Activated CD8-positive, alpha-beta memory T cell treated with anti-CD3 and anti-CD28 coated beads, Interleukin-2, amount 50 U/mL, for 48 hours (primary cell): ENCODE data around the gene RAB29.
"Not testable (repeated sequence)": the region's sequence is repeated elsewhere in the genome, so short reads cannot be mapped to it uniquely, and the experiment has no call there.

ENCODE experiments used
- DNase-seq: peaks from one replicate; pipeline ENCODE4 v3.0.0-alpha.2; 2020

Gene RAB29

DNA sequence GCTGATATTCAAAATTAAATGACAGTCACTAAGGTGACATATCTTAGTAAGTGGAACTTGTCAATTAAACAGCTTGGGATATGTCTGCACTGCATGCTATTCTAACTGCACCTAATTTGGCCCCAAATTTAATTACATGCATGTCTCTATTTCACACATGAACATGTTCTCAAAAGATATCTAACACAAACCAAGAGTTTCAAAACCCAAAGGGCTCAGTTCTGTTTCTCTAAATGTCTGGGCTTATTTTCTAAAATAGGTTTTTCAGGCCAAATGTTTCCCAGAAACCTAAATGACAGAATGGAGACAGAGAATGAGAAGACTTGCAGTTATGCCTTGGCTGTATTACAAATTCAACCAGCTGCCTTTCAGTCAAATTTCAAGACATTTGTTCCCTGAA lies 11.3 kb downstream of the RAB29 start:
- DNase-seq = no peak

DNA sequence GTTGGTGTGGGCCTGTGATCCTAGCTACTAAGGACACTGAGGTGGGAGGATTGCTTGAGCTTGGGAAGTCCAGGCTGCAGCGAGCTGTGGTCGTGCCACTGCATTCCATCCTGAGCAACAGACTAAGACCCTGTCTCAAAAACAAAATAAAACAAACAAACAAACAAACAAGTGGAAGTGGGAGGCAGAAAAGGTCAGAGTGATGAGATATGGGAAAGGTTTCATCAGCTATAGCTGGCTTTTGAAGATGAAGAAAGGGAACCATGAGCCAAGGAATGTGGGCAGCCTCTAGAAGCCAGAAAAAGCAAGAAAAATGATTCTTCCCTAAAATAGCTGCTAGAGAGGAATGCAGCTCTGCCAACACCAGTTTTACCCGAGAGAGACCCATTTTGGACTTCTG lies 14.7 kb downstream of the RAB29 start:
- DNase-seq = no peak

DNA sequence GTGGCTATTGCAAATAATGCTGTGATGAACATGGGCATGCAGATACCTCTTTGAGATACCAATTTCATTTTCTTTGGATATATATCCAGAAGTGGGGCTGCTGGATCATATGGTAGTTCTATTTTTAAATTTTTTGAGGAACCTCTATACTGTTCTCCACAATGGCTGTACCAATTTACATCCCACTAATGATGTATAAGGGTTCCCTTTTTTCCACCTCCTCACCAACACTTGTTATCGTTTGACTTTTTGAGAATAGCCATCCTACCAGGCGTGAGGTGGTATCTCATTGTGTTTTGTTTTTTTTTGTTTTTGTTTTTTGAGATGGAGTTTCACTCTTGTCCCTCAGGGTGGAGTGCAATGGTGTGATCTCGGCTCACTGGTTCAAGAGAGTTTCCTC lies 18.7 kb downstream of the RAB29 start:
- DNase-seq = no peak

DNA sequence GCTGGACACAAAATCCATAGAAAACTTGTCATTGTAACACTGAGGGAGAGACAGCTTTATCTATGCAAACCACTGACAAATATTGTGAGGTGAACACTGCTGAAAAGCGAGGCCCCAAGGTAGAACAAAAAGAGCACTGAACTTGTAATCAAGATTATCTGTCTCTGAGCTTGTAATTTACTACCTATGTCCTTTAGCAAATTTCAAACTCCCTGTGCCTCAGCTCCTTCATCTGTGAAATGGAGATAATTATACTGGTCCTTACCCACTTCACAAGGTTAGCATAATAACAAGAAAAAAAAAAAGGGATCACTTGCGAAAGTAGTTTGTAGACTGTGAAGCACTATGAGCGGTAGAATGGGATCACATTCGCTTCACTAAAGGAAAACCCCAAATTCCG lies 20.4 kb downstream of the RAB29 start:
- no peak for DNase-seq

DNA sequence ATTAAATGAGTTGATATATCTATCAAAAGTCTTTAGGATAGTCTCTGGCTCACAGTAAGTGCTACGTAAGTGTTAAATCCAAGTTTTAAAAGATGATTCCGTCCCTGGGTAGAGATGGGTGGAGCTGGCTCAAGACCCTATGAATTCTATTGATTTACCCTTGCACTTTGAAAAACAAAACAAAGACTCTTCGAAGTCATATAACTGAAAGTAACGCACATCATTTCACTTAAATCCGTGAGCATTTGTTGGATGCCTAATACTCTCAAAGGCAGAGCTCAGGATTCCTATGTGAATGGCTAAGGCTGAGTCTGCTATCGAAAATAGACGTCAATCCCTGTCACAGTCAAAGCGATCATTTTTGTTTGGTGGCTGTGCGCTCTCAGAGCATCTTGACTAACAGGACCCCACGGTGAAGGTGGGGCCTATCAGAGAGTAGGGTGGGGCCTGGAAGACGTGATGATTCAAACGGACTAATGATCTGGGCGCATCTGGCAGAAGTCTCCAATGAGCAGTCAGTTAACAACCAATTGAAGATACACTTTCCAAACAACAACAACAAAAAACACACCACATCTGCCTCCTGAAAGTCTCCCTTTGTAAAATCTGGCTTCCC lies 24.1 kb downstream of the RAB29 start:
- DNase-seq = no peak

DNA sequence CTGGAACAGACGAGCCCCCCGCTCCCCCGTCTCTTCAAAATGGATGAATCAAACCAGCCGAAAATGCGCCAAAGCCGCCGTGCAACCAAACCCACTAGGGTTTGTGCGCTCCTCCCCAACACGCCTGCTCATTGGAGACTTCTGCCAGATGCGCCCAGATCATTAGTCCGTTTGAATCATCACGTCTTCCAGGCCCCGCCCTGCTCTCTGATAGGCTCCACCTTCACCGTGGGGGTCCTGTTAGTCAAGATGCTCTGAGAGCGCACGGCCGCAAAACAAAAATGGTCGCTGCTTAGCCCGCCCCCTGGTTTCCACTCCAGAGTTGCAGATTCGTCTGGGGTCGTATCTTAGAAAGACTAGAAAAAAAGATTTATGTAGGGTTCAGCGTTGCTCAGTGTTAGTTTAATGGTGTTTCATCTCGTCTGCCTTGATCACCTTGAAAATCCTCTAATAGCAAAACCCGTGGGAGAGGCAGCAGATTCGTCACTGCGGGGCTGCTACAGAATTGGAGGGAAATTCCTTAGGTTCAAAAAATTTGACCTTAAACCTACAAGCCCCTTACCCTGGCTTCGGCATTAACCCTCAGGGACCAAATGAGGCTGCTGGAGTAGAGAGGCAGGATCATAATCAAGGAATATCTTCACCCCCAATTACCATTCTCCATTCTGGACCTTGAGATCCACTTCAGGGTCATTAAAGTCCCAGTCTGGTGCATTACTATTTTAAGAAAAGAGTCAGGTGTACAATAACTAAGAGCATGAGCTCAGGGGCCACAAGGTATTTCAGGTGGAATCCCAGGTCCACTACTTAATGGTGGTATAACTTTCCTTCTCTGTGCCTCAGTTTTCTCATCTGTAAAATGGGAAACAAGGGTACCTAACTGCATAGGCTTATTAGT lies 24.9 kb downstream of the RAB29 start, which contains the start of gene NUCKS1:
TSS of gene NUCKS1 (minus strand) at position 45 of the 898 bp plus-strand sequence. CDS start 209 bp downstream, outside the sequence.
- peak; percentile 92 for DNase-seq

DNA sequence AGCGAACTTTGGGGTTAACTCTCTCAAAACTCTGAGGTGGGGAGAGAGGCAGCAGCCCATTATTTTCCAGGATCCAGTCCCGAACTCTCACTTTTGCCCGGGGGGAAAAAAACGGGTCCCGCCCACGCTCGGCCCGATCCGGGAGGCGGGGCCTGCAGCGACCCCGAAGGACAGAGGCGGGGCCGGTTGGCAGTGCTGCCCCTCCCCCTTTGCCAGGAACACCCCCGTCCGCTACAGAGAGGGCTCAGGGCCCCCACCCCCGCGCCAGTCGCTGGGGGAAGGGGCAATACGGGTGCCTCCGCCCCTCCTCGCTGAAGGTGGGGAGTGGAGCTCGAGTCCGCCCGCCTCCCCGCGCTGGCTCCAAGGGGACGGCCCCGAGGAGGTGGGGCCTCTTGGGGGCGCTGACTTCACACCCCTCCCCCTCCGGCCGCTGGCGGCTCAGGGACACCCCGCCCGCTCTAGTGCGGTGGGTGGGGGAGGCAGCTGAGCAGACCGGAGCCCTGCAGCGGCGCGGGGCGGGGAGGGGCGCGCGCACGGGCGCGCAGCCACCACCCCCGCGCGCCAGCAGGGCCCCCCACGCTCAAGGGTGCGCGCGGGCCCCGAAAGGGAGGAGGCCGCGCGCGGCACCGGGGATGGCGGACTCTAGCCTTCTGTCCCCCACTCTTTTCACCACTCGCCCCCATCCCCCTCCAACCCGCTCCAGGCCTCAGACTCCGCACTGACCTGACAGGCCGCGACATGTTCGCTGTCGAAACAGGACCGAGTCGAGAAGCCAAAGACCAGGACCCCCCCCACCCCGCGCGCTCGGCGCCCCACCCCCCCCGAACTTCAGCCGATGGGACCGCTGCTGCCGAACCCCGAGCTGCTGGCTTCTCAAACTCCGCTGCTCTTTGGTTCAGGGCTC lies 25.8 kb downstream of the RAB29 start:
- DNase-seq = peak; percentile 97

DNA sequence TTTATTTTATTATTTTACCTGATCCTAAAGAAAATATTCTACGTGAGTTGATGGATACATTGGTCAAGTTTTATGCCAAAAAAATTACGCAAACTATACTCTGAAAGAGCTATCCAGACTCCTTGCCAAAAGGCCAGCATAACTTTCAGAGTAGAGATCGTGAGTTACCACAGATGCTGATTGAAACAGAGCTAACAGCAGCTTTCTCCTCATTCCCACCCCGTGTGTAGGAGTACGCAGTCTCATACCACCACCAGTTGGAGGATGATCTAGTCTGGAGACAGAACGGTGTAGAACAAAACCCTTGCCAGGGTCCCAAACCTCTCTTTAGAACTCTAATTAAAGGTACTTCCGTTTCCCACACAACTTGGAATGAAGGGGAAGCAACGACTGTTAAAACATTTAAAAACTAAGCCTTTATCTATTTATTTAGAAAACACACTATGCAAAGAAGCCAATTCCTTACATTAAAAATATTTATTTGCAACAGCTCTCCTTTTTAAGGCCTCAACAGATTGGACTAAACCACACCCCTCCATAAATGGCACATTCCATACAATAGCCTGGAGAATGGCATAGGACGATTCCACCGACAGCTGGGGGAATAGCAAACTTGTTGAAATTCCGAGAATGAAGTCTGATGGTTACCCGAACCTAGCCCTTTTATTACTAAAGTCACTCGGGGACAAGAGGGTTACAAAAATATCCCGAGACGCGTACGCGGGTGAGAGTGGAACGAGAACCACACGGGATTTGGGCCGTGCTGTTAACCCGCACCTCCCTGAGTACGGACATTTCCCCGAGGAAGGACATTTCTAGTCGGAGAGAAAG lies 26.7 kb downstream of the RAB29 start:
- DNase-seq = peak; percentile 65

DNA sequence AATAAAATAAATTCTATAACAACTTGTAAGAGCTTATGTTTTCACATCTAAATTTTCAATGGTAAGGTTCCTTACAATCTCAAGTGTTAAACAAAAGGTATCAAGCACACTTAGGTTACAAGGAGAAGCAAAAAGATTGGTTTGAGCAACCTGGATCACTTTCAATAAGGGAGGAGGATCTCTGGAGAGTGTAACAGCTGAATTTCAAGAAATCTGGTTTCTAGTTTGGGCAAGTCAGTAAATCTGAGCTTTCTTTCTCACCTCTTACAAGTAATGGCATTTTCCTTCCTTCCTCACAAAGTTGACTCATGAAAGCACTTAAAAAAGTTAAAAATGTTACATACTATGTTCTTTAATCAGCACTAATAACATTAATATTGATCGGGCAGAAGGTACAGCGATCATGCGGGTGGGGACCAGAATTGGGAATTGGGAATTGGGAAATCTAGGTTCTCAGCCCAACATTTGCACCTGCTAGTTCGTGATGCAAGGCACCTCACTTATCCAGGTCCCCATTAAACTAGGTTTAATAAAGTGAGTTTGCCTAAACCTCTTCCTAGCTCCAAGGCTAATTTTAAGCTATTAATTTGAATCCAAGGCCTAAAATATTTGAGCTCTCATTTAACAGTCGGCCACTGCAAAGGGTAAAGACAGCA lies 28.4 kb downstream of the RAB29 start:
- no peak for DNase-seq

DNA sequence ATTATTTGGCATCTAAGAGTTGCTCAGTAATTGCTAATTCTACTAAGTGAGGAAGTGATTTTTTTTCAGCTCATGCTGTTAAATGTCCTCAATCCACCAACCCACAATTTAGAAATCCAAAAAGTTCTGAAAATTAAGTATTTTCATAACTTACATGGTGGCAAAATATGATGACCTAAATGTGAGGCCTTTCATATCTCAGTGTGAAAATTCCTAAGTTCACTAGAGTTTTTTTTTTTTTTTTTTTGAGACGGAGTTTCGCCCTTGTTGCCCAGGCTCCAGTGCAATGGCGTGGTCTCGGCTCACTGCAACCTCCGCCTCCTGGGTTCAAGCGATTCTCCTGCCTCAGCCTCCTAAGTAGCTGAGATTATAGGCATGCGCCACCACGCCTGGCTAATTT lies 30.9 kb downstream of the RAB29 start:
- DNase-seq = no peak

DNA sequence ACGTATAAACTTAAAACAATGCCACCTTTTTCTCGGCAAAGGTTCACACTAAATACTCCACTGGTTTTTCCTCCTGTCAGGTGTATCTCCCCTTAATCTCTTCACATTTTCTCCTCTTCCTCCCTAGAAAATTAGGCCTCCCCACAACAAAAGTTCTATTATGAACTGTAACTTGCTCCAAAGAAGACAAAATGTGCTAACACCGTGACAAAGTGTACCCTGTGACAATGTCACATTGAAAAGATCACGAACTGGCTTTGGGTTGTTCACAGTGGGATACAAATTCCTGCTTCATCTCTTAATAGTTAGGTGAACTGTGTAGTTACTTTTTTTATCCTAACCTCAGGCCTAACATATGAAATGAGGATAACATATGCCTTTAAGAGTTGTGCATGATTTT lies 31.3 kb downstream of the RAB29 start:
- no peak for DNase-seq

DNA sequence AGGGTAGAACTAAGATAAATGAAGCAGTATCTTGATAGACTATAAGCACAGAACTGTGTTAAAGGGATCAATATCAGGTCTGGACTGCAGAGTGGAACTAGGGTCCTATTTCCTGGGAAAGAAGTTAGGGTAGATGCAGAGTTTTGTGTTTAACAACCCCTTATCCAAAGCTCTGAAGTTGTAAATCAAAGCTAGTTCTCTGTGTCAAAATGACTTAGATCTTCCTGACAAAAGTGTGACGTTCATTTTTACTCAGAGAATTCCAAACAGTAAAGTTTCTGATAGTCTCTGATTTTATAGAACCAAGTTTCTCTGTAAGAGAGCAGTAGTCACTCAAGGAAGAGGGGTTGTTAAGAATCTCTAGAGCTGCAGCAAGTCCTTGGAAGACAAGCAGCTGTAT lies 33.6 kb downstream of the RAB29 start:
- no peak for DNase-seq

DNA sequence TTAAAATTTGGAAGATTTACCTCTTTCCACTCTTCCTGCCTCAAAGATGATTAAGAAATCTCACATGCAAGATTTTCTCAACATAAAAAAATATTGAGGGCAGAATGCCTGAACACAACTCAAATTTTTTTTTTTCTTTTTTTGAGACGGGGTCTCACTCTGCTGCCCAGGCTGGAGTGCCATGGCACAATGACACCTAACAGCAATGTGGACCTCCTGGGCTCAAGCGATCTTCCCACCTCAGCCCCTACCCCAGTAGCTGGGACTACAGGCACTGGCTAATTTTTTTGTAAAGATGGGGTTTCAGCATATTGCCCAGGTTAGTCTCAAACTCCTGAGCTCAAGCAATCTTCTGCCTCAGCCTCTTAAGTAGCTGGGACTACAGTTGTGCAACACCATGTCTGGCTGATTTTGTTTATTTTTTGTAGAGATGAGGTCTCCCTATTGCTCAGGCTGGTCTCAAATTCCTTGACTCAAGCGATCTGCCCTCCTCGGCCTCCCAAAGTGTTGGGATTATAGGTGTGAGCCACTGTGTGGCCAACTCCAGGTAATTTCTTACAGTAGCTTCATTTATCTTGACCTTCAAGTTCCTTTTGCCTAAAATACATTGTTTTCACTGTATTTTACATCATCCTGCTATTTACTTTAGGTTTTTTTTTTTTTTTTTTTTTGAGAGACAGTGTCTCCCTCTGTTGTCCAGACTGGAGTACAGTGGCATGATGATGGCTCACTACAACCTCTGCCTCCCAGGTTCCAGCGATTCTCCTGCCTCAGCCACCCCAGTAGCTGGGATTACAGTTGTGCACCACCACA lies 35.7 kb downstream of the RAB29 start:
- DNase-seq = no peak

DNA sequence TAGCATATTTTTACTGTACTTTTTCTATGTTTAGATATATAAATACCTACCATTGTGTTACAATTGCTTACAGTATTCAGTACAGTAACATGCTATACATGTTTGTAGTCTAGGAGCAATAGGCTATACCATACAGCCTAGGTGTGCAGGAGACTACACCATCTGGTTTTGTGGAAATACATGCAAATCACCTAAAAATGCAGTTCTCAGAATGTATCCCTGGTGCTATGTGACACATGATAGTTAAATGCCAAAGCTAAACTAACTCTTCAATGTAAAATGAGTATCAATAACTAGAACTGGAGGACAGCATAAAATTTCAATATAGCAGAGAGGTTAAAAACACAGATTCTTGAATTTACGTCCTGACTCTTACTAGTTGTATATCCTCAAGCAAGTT lies 40.1 kb downstream of the RAB29 start:
- DNase-seq = no peak

DNA sequence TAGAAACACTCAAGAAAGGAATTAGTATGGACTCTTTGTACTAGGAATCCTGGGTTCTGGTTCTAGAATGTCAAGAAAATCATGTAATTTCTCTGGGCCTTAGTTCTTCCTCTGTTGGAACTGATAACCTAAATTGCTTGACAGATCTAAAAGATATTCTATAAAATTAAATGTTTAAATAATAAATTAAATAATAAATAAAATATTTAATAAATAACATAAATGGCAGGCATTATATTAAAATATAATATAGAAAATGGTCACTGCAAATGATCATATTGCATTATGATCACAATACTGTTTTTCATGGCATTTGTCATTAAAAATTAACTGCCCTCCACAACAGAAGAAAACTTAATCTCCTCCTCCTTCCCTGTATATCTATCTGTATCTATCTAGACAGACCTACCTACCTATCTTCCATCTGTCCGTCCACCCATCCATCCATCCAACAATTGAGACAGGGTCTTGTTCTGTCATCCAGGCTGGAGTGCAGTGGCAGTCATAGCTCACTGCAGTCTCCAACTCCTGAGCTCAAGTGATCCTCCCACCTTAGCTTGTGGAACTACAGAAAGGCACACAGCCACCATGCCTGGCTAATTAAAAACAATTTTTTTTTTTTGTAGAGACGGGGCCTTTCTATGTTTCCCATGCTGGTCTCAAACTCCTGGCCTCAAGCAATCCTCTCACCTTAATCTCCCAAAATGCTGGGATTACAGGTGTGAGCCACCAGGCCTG lies 41.7 kb downstream of the RAB29 start:
- DNase-seq = no peak

DNA sequence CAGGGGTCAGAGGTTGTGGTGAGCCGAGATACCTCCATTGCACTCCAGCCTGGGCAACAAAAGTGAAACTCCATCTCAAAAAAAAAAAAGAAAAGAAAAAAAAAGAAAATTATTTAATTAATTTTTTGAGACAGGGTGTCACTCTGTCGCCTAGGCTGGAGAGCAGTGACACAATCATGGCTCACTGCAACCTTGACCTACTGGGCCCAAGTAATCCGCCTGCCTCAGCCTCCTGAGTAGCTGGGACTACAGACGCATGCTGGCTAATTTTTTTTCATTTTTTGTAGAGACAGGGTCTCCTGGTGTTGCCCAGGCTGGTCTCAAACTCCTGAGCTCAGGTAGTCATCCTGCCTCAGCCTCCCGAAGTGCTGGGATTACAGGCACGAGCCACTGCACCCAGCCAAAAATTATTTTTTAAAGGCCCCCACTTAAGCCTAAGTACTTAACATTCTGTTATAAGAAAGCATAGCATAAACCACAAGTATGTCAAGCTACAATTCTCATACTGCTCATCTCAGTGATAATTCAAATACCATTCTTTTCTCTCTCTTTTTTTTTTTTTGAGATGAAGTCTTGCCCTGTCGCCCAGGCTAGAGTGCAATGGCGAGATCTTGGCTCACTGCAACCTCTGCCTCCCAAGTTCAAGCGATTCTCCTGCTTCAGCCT lies 45.2 kb downstream of the RAB29 start:
- no peak for DNase-seq

DNA sequence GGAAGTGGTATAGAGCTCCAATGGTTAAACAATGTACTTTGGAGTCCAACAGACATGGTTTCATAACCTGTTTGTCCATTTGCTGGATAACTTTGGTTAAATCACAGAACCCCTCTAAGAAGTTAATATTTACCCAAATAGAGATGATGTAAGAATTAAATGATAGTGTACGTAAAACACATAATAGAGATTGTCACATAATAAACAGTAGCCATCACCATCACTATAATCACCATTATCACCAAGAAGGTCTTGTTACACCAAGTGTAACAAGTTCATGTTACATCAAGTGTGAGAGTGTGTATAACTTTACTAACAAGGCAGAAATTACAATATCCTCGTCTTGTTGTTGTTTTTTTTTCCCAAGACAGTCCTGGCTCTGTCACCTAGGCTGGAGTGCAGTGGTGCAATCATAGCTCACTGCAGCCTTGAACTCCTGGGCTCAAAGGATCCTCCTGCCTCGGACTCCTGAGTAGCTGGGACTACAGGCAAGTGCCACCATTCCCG lies 48.6 kb downstream of the RAB29 start:
- DNase-seq = no peak

DNA sequence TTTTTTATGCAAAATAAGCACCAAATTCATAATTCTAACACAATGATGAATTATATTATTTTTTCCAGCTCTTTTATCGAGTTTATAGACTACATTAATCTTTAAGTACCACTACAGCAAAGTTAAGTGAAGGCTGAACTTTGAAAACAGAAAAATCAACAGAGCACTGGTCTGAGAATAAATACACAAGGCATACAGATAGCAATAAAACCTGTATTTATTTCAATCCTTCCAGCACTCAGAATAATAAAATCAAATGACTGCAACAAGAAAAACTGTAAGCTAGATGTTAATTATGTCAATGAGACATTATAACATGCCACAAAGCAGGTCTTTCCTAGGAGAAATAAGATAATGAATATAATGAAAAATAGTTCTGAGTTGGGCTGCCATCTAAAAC lies 49.8 kb downstream of the RAB29 start:
- DNase-seq = no peak

DNA sequence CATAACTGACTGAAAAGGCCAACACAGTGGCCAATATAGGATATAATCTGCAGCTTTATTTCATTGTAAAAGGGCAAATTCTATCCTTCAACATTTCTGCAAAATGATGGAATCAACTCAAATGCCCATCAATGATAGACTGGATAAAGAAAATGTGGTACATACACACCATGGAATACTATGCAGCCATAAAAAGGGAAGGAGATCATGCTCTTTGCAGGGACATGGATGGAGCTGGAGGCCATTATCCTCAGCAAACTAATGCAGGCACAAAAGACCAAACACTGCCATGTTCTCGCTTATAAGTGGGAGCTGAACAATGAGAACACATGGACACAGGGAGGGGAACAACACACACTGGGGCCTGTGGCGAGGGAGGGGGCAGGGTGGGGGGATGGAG lies 54.5 kb downstream of the RAB29 start:
- DNase-seq = not testable (repeated sequence)
